ENCODE results near the gene HCRT.
A peak's percentile ranks its signal among the peaks of the same experiment; 100 is the strongest.

The HCRT gene

DNA sequence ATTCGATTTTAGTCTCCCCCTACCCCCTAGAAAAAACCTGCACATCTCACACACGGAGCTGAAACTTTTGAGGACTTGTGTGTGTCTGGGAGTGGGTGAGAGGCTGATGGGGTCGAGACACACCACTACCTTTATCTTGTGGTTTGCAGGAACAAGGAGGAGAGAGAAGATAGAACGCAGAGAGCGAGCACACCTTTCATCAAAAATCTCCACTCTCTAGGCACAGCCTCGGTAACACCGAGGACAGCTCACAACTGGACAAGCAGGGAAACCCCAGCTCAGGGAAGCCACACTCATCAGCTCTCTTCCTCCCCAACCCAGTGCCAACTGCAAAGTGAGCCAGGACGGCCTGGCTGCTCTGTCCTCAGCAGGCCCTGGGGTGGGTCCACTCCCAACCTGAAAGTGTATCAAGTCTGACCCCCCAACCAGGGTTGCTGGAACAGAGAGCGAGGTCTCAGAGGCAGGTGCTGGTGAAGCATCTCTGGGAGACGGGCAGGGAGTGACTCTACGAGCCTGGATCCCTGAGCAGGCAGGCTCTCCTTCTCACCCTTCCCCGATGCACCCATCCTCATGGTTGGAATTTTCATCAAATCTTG lies 14.3 kb upstream of the HCRT start:
- Histone ChIP-seq H3K4me3 (ENCODE audit: low read length in 2 of 2) (no peak overlapping the region), H3K9ac (ENCODE audit: low read depth in 1 of 2, low read length in 2 of 2) (no peak overlapping the region), H3K9me3 (ENCODE audit: control insufficient read depth in 2 of 2, low read length in 2 of 2) (no peaks in the 10 kb centered on the region), H3K36me3 (ENCODE audit: control insufficient read depth in 2 of 2, insufficient read depth in 2 of 2, low read length in 2 of 2) (peaks cover 15 to 16% of the 10 kb centered on the region in 2 donors), H3K27me3 (ENCODE audit: control insufficient read depth in 2 of 2, insufficient read depth in 2 of 2, low read length in 2 of 2) (no peaks in the 10 kb centered on the region), H3K27ac (ENCODE audit: low read depth in 2 of 2, low read length in 2 of 2) (no peak overlapping the region), H3K4me1 (ENCODE audit: control insufficient read depth in 2 of 2, insufficient read depth in 2 of 2, low read length in 2 of 2) (peaks cover 3 to 14% of the 10 kb centered on the region in 2 donors)

DNA sequence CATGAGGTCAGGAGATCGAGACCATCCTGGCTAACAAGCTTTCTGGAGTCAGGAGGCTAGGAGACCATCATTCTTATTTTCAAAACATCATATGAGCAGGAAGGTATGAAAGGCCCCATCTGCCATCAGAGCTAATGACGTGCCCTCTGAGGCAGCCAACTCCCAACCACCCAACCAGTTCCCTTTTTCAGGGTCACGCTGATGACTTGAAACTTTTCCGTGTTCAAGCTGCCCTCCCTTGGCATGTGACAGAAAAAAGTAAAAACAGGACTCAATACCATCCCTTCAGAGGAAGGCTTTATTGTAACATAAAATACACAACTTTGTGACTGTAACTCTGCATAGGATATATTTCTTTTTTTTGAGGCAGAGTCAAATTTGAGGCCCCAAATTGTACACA lies 13.6 kb upstream of the HCRT start:
- Histone ChIP-seq H3K4me3 (ENCODE audit: low read length in 2 of 2) (no peak overlapping the region), H3K27me3 (ENCODE audit: control insufficient read depth in 2 of 2, insufficient read depth in 2 of 2, low read length in 2 of 2) (no peaks in the 10 kb centered on the region), H3K9me3 (ENCODE audit: control insufficient read depth in 2 of 2, low read length in 2 of 2) (no peaks in the 10 kb centered on the region), H3K4me1 (ENCODE audit: control insufficient read depth in 2 of 2, insufficient read depth in 2 of 2, low read length in 2 of 2) (peaks cover 6 to 19% of the 10 kb centered on the region in 2 donors), H3K9ac (ENCODE audit: low read depth in 1 of 2, low read length in 2 of 2) (no peak overlapping the region), H3K27ac (ENCODE audit: low read depth in 2 of 2, low read length in 2 of 2) (peak overlapping the region in 1 of 2 donors; percentile 52), H3K36me3 (ENCODE audit: control insufficient read depth in 2 of 2, insufficient read depth in 2 of 2, low read length in 2 of 2) (peaks cover 10 to 12% of the 10 kb centered on the region in 2 donors)

DNA sequence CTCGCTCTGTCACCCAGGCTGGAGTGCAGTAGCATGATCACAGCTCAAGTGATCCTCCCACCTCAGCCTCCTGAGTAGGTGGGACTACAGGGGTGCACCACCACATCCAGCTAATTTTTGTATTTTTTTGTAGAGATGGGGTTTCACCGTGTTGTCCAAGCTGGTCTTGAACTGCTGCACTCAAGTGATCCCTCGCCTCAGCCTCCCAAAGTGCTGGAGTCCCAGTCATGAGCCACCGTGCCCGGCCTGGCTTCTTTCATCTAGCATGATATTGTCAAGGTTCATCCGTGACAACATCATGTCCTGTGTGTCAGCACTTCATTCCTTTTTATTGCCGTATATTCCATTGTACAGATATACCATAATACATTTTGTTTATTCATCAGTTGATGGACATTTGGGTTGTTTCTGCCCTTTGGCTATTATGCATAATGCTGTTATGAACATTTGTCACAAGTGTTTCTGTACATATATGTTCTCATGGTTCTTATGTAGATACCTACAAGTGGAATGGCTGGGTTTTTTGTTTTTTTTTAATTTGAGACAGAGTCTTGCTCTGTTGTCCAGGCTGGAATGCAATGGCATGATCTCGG lies 12.4 kb upstream of the HCRT start:
- Histone ChIP-seq H3K27ac (ENCODE audit: low read depth in 2 of 2, low read length in 2 of 2) (no peak overlapping the region), H3K36me3 (ENCODE audit: control insufficient read depth in 2 of 2, insufficient read depth in 2 of 2, low read length in 2 of 2) (peaks cover 8 to 9% of the 10 kb centered on the region in 2 donors), H3K4me3 (ENCODE audit: low read length in 2 of 2) (no peak overlapping the region), H3K9me3 (ENCODE audit: control insufficient read depth in 2 of 2, low read length in 2 of 2) (no peaks in the 10 kb centered on the region), H3K4me1 (ENCODE audit: control insufficient read depth in 2 of 2, insufficient read depth in 2 of 2, low read length in 2 of 2) (peaks cover 19 to 23% of the 10 kb centered on the region in 2 donors), H3K9ac (ENCODE audit: low read depth in 1 of 2, low read length in 2 of 2) (no peak overlapping the region), H3K27me3 (ENCODE audit: control insufficient read depth in 2 of 2, insufficient read depth in 2 of 2, low read length in 2 of 2) (no peaks in the 10 kb centered on the region)

DNA sequence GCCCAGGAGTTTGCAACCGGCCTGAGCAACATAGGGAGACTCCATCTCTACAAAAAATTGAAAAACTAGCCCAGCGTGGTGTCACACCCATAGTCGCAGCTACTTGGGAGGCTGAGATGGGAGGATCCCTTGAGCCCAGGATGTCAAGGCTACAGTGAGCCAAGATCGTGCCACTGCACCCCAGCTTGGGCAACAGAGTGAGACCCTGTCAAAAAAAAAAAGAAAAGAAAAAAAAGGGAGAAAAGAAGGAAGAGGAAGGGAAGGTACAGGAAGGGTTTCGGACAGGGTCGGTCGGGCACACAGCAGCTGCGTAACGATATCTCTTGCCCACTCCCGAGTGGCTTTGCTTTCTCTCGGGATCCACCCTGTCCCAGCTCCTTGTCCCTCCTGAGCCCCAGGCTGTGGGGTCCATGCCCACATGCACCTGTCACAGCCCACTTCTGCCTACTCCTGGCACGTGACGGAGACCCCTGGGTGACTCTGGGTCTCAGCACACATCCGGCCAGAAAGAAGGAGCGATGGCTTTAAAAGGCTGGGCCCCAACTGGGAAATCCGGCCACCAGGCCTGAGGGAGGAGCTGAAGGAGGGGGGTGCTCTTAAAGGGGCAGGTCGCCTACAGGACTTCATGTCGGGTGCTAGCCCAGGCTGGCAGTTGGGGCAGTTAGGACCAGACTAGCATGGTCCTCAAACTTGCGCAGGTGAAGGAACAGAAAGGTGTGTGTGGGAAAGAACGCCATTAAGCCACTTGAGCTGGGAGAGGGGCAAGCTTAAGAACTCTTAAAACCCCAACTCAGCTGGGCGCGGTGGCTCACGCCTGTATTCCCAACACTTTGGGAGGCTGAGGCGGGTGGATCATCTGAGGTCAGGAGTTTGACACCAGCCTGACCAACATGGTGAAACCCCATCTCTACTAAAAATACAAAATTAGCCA lies 9.0 kb upstream of the HCRT start, which contains the start of gene GHDC:
TSS of gene GHDC (minus strand) at position 526 of the 931 bp plus-strand sequence. CDS start 913 bp downstream, outside the sequence.
- Histone ChIP-seq H3K4me3 (ENCODE audit: low read length in 2 of 2) (peak within 1 kb of the TSS; percentile 97 to 100), H3K9me3 (ENCODE audit: control insufficient read depth in 2 of 2, low read length in 2 of 2) (no peaks in the 10 kb centered on the region), H3K27ac (ENCODE audit: low read depth in 2 of 2, low read length in 2 of 2) (peak within 1 kb of the TSS; percentile 46 to 85), H3K27me3 (ENCODE audit: control insufficient read depth in 2 of 2, insufficient read depth in 2 of 2, low read length in 2 of 2) (no peaks in the 10 kb centered on the region), H3K4me1 (ENCODE audit: control insufficient read depth in 2 of 2, insufficient read depth in 2 of 2, low read length in 2 of 2) (peaks cover 10 to 15% of the 10 kb centered on the region in 2 donors), H3K9ac (ENCODE audit: low read depth in 1 of 2, low read length in 2 of 2) (peak within 1 kb of the TSS; percentile 78 to 93), H3K36me3 (ENCODE audit: control insufficient read depth in 2 of 2, insufficient read depth in 2 of 2, low read length in 2 of 2) (peaks cover 0 to 5% of the 10 kb centered on the region in 2 donors)

DNA sequence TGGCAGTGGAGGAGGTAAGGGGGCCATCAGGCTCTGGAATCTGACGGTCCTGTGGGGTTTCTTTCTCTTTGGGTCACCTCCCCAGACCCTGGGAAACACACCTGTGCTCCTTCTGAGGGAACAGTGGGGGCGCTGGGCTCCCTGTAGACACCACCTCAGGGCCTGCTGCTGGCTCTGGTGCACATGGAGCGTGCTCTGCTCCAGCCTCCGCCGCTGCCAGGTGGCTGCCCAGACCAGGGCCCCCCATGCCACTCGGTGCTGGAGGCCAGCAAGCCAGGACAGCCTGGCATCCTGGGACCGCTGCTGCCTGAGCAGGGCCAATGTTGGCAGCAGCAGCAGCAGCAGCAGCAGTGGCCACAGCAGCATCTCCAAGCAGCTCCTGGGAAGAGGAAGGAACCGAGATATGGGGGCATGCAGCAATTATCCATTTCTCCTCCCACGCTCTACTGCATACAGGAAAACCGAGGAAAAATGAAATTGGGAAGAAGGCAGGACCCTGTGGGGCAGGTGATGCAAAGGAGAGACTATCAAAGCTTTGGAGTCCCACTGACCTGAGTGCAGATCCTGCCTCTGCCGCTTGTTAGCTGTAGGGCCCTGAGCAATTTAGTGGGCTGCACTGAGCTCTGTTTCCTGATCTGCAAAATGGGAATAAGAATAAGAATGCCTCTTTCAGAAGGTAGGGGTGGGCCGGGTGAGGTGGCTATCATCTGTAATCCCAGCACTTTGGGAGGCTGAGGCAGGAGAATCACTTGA lies 8.1 kb upstream of the HCRT start:
- H3K9me3 ChIP-seq (ENCODE audit: control insufficient read depth in 2 of 2, low read length in 2 of 2) = no peaks in the 10 kb centered on the region
- peak overlapping the region; percentile 78 to 93 for H3K9ac ChIP-seq (ENCODE audit: low read depth in 1 of 2, low read length in 2 of 2)
- no peak overlapping the region for H3K27ac ChIP-seq (ENCODE audit: low read depth in 2 of 2, low read length in 2 of 2)
- no peaks in the 10 kb centered on the region for H3K27me3 ChIP-seq (ENCODE audit: control insufficient read depth in 2 of 2, insufficient read depth in 2 of 2, low read length in 2 of 2)
- peaks cover 10 to 15% of the 10 kb centered on the region in 2 donors for H3K4me1 ChIP-seq (ENCODE audit: control insufficient read depth in 2 of 2, insufficient read depth in 2 of 2, low read length in 2 of 2)
- peak overlapping the region; percentile 97 to 100 for H3K4me3 ChIP-seq (ENCODE audit: low read length in 2 of 2)
- H3K36me3 ChIP-seq (ENCODE audit: control insufficient read depth in 2 of 2, insufficient read depth in 2 of 2, low read length in 2 of 2) = peaks cover 0 to 2% of the 10 kb centered on the region in 2 donors

DNA sequence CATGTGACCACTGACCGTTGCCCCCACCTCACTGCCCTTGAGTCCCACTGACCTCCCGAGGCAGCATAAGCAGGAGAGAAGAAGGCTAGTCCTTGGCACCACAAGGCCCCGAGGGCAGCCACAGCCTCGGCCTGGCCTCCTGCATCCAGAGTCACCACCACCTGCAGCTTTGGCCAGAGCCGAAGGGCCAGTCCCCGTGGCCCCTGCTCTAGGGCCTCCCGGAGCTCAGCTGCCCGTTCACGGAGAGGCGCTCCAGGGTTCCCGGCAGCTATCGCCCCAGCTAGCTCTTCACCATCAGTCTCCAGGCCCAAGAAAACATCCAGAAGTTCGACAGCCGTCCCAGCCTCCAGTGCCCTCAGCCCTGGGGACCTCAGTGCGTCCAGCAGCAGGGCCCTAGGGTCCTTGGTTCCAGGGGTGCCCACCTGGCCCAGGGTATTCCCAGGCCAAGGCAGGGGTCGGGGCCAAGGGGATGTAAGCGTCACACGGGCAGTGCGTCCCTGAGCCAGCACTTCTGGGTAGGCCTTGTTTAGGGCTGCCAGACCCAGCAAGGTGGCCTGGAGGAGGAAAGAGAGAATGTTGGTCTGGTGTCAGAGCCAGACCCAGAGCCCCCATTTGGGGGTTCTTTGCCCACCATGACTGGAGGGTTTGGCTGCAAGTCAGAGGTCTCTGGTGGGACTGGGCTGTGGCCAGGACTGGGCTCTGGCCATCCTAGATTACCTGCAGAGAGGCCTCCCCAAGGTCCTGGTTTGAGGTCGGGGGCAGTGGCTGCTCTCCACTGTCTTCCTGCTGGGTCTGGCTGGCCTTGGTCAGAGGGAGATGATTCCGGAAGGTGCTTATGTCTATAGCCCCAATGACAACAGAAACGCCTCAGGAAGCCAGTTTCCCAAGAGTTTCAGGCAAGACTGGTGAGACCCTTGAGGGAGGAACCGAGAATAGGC lies 7.2 kb upstream of the HCRT start:
- no peak overlapping the region for H3K27ac ChIP-seq (ENCODE audit: low read depth in 2 of 2, low read length in 2 of 2)
- peaks cover 10 to 15% of the 10 kb centered on the region in 2 donors for H3K4me1 ChIP-seq (ENCODE audit: control insufficient read depth in 2 of 2, insufficient read depth in 2 of 2, low read length in 2 of 2)
- H3K9me3 ChIP-seq (ENCODE audit: control insufficient read depth in 2 of 2, low read length in 2 of 2) = no peaks in the 10 kb centered on the region
- no peak overlapping the region for H3K9ac ChIP-seq (ENCODE audit: low read depth in 1 of 2, low read length in 2 of 2)
- no peaks in the 10 kb centered on the region for H3K27me3 ChIP-seq (ENCODE audit: control insufficient read depth in 2 of 2, insufficient read depth in 2 of 2, low read length in 2 of 2)
- no peak overlapping the region for H3K4me3 ChIP-seq (ENCODE audit: low read length in 2 of 2)
- H3K36me3 ChIP-seq (ENCODE audit: control insufficient read depth in 2 of 2, insufficient read depth in 2 of 2, low read length in 2 of 2) = peaks cover 0 to 2% of the 10 kb centered on the region in 2 donors

DNA sequence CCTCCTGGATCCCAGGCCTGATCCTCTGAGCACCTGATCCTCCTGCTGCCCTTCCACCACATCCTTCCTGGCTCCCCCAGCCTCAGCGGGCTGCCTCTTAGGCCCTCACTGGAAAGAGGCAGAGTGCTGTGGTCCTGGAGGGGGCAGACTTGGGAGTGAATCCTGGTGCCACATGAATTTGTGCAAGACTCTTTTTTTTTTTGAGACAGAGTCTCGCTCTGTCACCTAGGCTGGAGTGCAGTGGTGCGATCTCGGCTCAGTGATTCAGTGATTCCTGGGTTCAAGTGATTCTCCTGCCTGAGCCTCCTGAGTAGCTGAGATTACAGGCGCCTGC lies 6.0 kb upstream of the HCRT start:
- no peaks in the 10 kb centered on the region for H3K27me3 ChIP-seq (ENCODE audit: control insufficient read depth in 2 of 2, insufficient read depth in 2 of 2, low read length in 2 of 2)
- no peaks in the 10 kb centered on the region for H3K9me3 ChIP-seq (ENCODE audit: control insufficient read depth in 2 of 2, low read length in 2 of 2)
- H3K36me3 ChIP-seq (ENCODE audit: control insufficient read depth in 2 of 2, insufficient read depth in 2 of 2, low read length in 2 of 2) = peaks cover 0 to 2% of the 10 kb centered on the region in 2 donors
- H3K27ac ChIP-seq (ENCODE audit: low read depth in 2 of 2, low read length in 2 of 2) = no peak overlapping the region
- H3K9ac ChIP-seq (ENCODE audit: low read depth in 1 of 2, low read length in 2 of 2) = no peak overlapping the region
- H3K4me3 ChIP-seq (ENCODE audit: low read length in 2 of 2) = no peak overlapping the region
- H3K4me1 ChIP-seq (ENCODE audit: control insufficient read depth in 2 of 2, insufficient read depth in 2 of 2, low read length in 2 of 2) = peaks cover 10 to 15% of the 10 kb centered on the region in 2 donors

DNA sequence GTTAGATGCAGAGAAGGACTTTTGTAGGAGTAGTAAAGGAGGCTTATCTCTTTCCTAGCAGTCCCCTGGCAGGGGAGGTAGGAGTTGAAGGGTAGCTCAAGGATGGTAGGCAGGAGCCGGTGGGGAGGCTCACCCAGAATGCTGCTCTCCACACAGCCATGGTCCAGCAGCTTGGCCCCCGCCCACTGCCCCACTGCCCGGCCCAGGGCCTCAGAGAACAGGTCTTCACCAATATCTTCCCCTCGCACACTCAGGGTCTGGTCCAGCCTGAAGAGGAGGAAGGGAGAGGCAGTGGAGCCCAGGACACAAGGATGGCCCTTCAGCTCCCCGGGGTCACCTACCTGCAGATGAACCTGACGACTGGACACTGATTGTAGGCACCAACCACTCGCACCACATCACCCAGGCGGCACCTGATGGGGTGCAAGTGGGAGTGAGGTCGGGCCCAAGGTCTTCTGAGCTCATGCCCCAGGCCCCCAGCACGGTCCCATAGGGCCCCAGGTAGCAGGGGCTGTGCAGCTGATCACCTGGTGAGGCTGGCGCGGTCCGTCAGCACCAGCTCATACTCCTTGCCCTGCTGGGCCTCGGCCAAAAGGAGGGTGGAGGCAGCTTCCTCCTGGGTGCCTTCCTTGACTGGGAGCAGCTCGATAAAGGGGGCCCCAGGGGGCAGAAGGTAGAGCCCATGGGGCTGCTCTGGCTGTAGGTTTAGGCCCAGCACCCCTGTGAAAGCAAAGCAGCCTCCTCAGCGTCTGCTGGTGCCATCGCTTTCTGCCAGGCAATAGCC lies 5.4 kb upstream of the HCRT start:
- Histone ChIP-seq H3K27me3 (ENCODE audit: control insufficient read depth in 2 of 2, insufficient read depth in 2 of 2, low read length in 2 of 2) (no peaks in the 10 kb centered on the region), H3K27ac (ENCODE audit: low read depth in 2 of 2, low read length in 2 of 2) (no peak overlapping the region), H3K36me3 (ENCODE audit: control insufficient read depth in 2 of 2, insufficient read depth in 2 of 2, low read length in 2 of 2) (peaks cover 0 to 2% of the 10 kb centered on the region in 2 donors), H3K9me3 (ENCODE audit: control insufficient read depth in 2 of 2, low read length in 2 of 2) (no peaks in the 10 kb centered on the region), H3K4me3 (ENCODE audit: low read length in 2 of 2) (no peak overlapping the region), H3K4me1 (ENCODE audit: control insufficient read depth in 2 of 2, insufficient read depth in 2 of 2, low read length in 2 of 2) (peaks cover 10 to 15% of the 10 kb centered on the region in 2 donors), H3K9ac (ENCODE audit: low read depth in 1 of 2, low read length in 2 of 2) (no peak overlapping the region)

Data from mucosa of rectum (tissue), 2 donors.